ENCODE data around the gene TEAD1. TPM values are rescaled to one million over a fixed set of nuclear protein-coding genes. Genes with fewer than 3 reads are reported as not detected.
A peak's percentile ranks its signal among the peaks of the same experiment; 100 is the strongest.

Gene TEAD1
- total and polyA plus RNA-seq, 2 experiments from 2014 or later: 45.9 to 105 TPM

DNA sequence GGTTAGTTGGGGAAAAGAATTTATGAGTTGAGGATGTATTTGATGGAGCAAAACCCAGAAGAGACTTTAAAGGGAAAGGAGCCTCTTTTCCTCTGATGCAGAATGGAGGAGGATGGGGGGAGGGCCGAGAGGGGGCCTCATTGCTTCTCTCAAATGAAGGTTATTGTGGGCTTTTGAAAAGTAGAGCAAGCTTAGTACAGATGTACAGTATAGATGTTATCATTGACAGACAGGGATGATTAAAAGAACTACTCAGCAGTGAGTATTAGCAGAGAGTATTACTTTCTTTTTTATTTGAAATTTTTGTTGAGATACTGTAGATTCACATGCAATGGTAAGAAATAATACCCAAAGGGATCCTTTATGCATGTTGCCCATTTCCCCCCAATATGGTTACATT, 98.1 kb downstream of the TEAD1 start:
- DNase-seq (ENCODE audit: low read depth in 1 of 2, low spot score in 1 of 2): no peak
- Histone ChIP-seq H3K4me1 (ENCODE audit: low read depth) (peaks cover 28% of the 10 kb centered on the region), H3K27me3 (no peaks in the 10 kb centered on the region), H3K4me3 (no peak overlapping the region), H3K27ac (no peak overlapping the region), H3K36me3 (no peaks in the 10 kb centered on the region), H3K9me3 (ENCODE audit: low read depth) (no peaks in the 10 kb centered on the region)
- TF ChIP-seq, protein P1, sequence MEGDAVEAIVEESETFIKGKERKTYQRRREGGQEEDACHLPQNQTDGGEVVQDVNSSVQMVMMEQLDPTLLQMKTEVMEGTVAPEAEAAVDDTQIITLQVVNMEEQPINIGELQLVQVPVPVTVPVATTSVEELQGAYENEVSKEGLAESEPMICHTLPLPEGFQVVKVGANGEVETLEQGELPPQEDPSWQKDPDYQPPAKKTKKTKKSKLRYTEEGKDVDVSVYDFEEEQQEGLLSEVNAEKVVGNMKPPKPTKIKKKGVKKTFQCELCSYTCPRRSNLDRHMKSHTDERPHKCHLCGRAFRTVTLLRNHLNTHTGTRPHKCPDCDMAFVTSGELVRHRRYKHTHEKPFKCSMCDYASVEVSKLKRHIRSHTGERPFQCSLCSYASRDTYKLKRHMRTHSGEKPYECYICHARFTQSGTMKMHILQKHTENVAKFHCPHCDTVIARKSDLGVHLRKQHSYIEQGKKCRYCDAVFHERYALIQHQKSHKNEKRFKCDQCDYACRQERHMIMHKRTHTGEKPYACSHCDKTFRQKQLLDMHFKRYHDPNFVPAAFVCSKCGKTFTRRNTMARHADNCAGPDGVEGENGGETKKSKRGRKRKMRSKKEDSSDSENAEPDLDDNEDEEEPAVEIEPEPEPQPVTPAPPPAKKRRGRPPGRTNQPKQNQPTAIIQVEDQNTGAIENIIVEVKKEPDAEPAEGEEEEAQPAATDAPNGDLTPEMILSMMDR (IDR thresholded peaks at IDR 0.05; ENCODE audit: low read depth, low read length): no peak

DNA sequence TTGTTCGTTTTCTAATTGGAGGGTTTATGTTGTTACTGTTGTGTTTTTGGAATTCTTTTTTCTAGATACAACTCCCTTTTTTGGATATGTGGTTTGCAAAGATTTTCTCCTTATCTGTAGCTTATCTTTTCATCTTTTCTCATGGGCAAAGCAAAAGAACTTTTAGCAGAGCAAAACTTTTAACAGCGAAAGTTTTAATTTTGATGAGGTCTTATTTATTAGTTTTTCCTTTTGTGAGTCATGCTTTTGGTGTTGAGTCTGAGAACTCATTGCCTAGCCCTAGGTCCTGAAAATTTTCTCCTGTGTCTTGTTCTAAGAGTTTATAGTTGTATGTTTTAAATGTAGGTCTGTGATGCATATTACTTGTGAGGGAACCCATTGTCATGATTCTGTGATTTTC, 99.4 kb downstream of the TEAD1 start:
- Histone ChIP-seq H3K36me3 (no peaks in the 10 kb centered on the region), H3K4me3 (no peak overlapping the region), H3K9me3 (ENCODE audit: low read depth) (no peaks in the 10 kb centered on the region), H3K4me1 (ENCODE audit: low read depth) (peaks cover 26% of the 10 kb centered on the region), H3K27me3 (no peaks in the 10 kb centered on the region), H3K27ac (no peak overlapping the region)
- DNase-seq (ENCODE audit: low read depth in 1 of 2, low spot score in 1 of 2): no peak
- TF ChIP-seq, protein P1 (IDR thresholded peaks at IDR 0.05; ENCODE audit: low read depth, low read length): no peak

DNA sequence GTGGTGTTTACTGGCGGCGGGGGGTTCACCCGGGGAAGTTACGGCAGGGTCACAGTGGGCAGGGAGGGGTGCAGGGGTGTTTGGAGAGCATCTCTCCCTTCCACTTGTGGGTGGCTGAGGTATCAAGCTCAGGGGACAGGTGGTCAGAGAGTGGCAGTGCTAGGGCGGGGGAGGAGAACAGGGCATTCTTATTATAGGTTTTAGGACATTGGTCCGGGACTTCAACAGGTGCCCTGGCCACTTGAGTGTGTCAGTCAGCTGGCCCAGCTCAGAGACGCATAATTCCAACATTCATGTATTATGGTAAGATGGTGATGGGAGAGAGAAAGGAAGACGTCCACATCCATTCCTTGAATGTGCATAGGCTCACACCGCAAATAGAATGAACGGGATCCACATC, 101.7 kb downstream of the TEAD1 start:
- peak overlapping the region; percentile 66 for H3K27ac ChIP-seq
- peaks cover 22% of the 10 kb centered on the region for H3K4me1 ChIP-seq (ENCODE audit: low read depth)
- H3K9me3 ChIP-seq (ENCODE audit: low read depth): no peaks in the 10 kb centered on the region
- no peak overlapping the region for H3K4me3 ChIP-seq
- no peaks in the 10 kb centered on the region for H3K27me3 ChIP-seq
- no peak for DNase-seq (ENCODE audit: low read depth in 1 of 2, low spot score in 1 of 2)
- H3K36me3 ChIP-seq: peaks cover 2% of the 10 kb centered on the region
- TF ChIP-seq, protein P1 (IDR thresholded peaks at IDR 0.05; ENCODE audit: low read depth, low read length): no peak

DNA sequence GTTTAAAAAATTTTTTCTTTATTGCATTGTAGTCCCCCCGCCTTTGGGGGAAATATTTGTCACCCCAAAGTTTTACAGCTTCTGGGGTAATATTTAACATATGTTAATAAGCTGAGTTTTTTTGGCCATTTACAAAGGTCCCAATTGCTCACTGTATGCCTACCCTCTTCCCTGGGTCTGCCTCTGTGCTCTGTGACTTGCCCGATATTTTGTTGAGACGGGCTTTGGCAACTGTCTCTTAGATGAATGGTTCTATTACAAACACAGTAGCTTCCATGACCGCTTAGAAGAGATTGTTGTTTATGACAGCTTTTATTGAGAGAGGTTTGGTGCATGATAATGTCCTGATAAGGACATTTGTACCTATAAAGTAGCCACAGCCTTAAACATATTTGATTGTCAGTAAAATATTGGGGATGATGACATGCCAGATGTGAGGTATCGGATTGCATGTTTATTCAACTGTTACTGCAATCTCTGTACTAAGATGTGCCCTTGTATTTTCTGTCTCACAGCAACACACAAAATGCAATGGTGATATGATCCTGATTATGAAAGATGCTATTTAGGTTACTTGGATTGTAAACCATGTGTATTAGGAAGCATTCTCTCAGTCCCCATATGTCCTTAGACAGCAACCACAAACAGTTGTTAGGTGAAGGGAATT, 103.1 kb downstream of the TEAD1 start:
- DNase-seq (ENCODE audit: low read depth in 1 of 2, low spot score in 1 of 2): peak in 1 of 2 donors; percentile 54
- H3K36me3 ChIP-seq: peaks cover 3% of the 10 kb centered on the region
- H3K4me1 ChIP-seq (ENCODE audit: low read depth): peaks cover 17% of the 10 kb centered on the region
- no peak overlapping the region for H3K4me3 ChIP-seq
- TF ChIP-seq, protein P1 (IDR thresholded peaks at IDR 0.05; ENCODE audit: low read depth, low read length): no peak
- no peaks in the 10 kb centered on the region for H3K9me3 ChIP-seq (ENCODE audit: low read depth)
- no peak overlapping the region for H3K27ac ChIP-seq
- H3K27me3 ChIP-seq: no peaks in the 10 kb centered on the region

DNA sequence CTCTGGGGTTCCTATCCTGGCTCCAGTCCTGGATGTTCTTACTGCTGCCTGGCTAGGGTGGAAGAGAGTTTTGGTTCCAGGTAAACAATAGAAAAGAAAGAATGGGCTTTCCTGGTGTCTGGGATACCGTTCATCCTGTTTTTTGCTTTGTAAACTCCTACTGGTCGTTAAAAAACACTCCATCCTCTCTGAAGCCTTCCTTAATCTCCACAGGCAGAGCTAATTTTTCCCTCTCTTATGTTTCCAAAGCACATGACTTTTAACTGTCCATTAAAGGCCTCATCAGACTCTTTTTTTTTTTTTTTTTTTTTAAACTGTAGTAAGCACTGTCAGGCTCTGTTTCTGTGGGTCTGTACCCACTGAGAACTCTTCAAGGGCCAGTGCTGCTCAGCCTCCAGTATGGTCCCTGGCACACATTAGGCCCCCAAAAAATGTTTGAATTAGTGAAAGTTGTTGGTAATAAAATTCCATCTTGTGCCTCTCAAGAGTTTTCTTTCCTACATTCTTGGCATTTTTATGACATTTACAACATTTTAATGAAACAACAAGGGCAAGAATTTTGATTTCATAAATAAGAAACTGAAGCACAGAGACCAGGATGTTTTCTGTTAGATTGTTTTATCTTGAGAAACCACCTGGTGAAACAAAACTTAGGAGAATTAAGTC, 104.2 kb downstream of the TEAD1 start:
- Histone ChIP-seq H3K4me1 (ENCODE audit: low read depth) (peaks cover 17% of the 10 kb centered on the region), H3K27me3 (no peaks in the 10 kb centered on the region), H3K9me3 (ENCODE audit: low read depth) (no peaks in the 10 kb centered on the region), H3K4me3 (no peak overlapping the region), H3K27ac (peak overlapping the region; percentile 44), H3K36me3 (peaks cover 3% of the 10 kb centered on the region)
- TF ChIP-seq, protein P1 (IDR thresholded peaks at IDR 0.05; ENCODE audit: low read depth, low read length): no peak
- no peak for DNase-seq (ENCODE audit: low read depth in 1 of 2, low spot score in 1 of 2)

All from cardiac muscle cell (in vitro differentiated cells and primary cell).